Retina (tissue), 1 donor: ENCODE data around the gene CFAP100.

Source experiments
- DNase-seq: peaks from one replicate; pipeline ENCODE4 v3.0.0-alpha.2; 2016

The CFAP100 gene

DNA sequence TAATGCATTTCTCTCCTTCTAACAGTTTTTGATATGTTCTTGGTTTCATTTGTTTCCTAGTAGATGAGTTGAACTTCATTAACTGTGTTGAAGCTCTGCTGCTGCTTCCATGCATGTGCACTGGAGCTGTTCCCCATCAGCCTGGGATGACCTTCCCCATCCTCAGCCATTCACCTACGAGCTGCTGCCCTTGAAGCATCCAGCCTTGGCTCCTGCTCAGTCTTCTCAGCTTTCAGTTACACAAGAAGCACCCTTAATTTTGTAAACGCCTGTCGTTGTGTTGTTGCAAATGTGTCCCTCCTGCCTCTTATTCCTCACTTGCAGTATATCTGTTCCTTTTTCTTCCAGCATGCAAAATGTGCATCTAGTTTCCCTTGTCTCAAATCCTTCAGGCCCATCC lies 89.4 kb downstream of the CFAP100 start:
- no peak for DNase-seq

DNA sequence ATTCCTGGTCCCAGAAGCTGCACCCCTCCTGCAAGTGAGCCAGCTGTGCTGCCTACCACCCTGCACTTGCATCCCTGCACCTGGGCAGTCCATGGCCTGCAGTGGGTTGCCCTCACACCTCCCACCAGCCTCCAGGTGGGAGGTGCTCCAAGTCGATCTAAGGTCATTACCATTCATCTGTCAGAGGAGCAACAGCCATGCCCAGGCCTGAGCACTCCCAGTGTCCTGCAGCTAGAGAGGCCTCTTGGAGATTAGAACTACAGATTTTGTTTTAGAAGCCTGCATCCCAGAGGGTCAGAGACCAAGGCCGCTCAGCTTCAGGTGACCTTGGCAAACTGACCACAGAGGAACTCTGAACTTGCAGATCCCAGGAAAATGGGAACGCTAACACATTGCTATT lies 90.0 kb downstream of the CFAP100 start:
- no peak for DNase-seq

DNA sequence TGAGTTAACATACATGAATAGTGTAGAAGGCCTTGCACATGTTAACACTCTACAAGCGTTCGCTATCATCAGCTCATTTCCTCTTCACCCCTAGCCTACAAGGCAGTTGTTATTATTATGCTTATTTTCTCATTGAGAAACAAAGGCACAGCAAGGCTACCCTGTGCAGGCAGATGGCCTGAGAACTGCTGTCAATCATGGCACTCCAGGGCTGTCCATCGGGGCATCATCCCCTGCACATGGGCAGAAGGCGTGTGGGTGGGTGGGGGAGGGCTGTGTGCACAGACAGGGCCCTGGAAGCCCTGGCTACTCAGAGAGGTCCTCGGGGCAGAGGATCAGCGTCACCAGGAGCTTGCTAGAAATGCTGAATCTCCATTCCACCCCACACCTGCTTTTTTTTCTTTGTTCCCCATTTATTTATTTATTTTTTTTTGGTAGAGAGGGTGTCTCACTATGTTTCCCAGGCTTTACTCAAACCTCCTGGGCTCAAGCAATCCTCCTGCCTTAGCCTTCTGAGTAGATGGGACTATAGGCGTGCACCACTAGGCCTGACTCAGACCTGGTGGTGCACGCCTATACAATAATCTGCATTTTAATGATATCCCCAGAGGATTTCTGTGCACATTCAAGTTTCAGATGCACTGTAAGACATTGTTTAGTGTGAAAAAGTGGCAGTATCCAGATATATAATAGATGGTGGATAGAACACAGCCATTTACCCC lies 90.6 kb downstream of the CFAP100 start:
- no peak for DNase-seq

DNA sequence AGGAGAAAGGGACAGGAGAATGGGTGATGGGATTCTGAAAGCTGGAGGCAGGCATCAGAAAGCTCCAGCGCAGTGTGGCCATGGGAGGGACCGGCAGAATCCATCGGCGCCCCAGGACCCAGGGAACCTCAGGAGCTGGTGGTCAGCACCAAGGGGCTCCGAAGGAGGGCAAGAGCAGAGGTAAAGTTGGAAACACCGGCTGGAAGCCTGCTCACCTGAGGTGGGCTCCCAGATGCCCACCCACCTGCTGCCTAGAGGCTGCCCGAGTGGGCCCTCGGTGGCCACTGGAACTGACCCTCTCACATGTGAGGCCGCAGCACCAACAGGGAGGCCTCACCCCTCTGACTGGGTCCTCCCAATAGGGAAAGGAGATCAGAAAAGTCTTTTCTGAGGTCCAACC lies 91.2 kb downstream of the CFAP100 start:
- no peak for DNase-seq
